Liver (tissue), 9 donors: Measurements from ENCODE around the gene CRYGB. TPM values are rescaled to one million over a fixed set of nuclear protein-coding genes. Genes with fewer than 3 reads are reported as not detected.

Experiments used
- DNase-seq: peaks from one replicate; pipeline ENCODE4 v3.0.0-alpha.2; 2017; ENCODE audit warnings: low spot score
- H3K27ac ChIP-seq, 2 donors: one replicate each; pipeline ENCODE4 v1.7.0; 2013; ENCODE audit warnings: inconsistent platforms in 2 of 2, low read length in 2 of 2, control low read depth in 1 of 2, low read depth in 1 of 2, mild to moderate bottlenecking in 1 of 2
- H3K27me3 ChIP-seq, 4 donors: one replicate each; pipeline versions ENCODE4 v1.6.1 to v1.7.0; 2013; ENCODE audit warnings: low read length in 3 of 4, inconsistent platforms in 1 of 4, mild to moderate bottlenecking in 1 of 4, moderate library complexity in 1 of 4; ENCODE audit not compliant: control insufficient read depth in 4 of 4, insufficient read depth in 4 of 4
- H3K36me3 ChIP-seq, 4 donors: one replicate each; pipeline versions ENCODE4 v1.6.1 to v1.7.0; 2013; ENCODE audit warnings: low read length in 3 of 4, mild to moderate bottlenecking in 3 of 4, low read depth in 1 of 4, moderate library complexity in 1 of 4; ENCODE audit not compliant: control insufficient read depth in 4 of 4, insufficient read depth in 3 of 4
- H3K4me1 ChIP-seq, 4 donors: one replicate each; pipeline versions ENCODE4 v1.6.1 to v1.7.0; 2013; ENCODE audit warnings: low read length in 3 of 4, mild to moderate bottlenecking in 3 of 4, moderate library complexity in 1 of 4; ENCODE audit not compliant: control insufficient read depth in 4 of 4, insufficient read depth in 4 of 4
- H3K4me3 ChIP-seq, 3 donors: one replicate each; pipeline versions ENCODE4 v1.6.1 to v1.7.0; 2013; ENCODE audit warnings: low read length in 3 of 3, control low read depth in 1 of 3, low read depth in 1 of 3, mild to moderate bottlenecking in 1 of 3
- H3K9ac ChIP-seq, 2 donors: one replicate each; pipeline ENCODE4 v1.7.0; 2013; ENCODE audit warnings: low read length in 2 of 2, mild to moderate bottlenecking in 2 of 2, moderate library complexity in 2 of 2, control low read depth in 1 of 2, low read depth in 1 of 2
- H3K9me3 ChIP-seq, 4 donors: one replicate each; pipeline versions ENCODE4 v1.6.1 to v1.7.0; 2013; ENCODE audit warnings: low read length in 3 of 4; ENCODE audit not compliant: control insufficient read depth in 4 of 4
- FOXA2 ChIP-seq: IDR thresholded peaks from 2 replicates; pipeline ENCODE4 v1.6.1; 2016; ENCODE audit warnings: antibody characterized with exemption
- GABPA ChIP-seq, 2 donors: IDR thresholded peaks in 1 of 2; conservative IDR thresholded peaks in 1 of 2; 2 replicates each; pipeline ENCODE4 v1.6.1; 2016; ENCODE audit warnings: antibody characterized with exemption in 2 of 2, mild to moderate bottlenecking in 1 of 2, moderate library complexity in 1 of 2
- HNF4A ChIP-seq, 2 donors: conservative IDR thresholded peaks; 2 replicates each; pipeline ENCODE4 v1.6.1; 2016; ENCODE audit warnings: antibody characterized with exemption in 2 of 2, mild to moderate bottlenecking in 2 of 2
- HNF4G ChIP-seq: IDR thresholded peaks from 2 replicates; pipeline ENCODE4 v1.6.1; 2016; ENCODE audit warnings: antibody characterized with exemption
- NR2F2 ChIP-seq: IDR thresholded peaks from 2 replicates; pipeline ENCODE4 v1.6.1; 2016; ENCODE audit warnings: antibody characterized with exemption
- RAD21 ChIP-seq, 2 donors: IDR thresholded peaks; 2 replicates each; pipeline ENCODE4 v1.6.1; 2016; ENCODE audit warnings: antibody characterized with exemption in 2 of 2, mild to moderate bottlenecking in 2 of 2
- RXRA ChIP-seq, 2 donors: IDR thresholded peaks; 2 replicates each; pipeline ENCODE4 v1.6.1; 2017 to 2018; ENCODE audit warnings: antibody characterized with exemption in 2 of 2, mild to moderate bottlenecking in 1 of 2
- TAF1 ChIP-seq: conservative IDR thresholded peaks from 2 replicates; pipeline ENCODE4 v1.6.1; 2016; ENCODE audit warnings: antibody characterized with exemption, mild to moderate bottlenecking
- YY1 ChIP-seq: IDR thresholded peaks from 2 replicates; pipeline ENCODE4 v1.6.1; 2016; ENCODE audit warnings: antibody characterized with exemption, mild to moderate bottlenecking
- WGBS: extraction: QIAGEN DNeasy Blood & Tissue Kit; methylation state at CpG from one replicate; pipeline ENCODE4 v1.1.7; 2013; 5-methylcytosine and 5-hydroxymethylcytosine counted together
- polyA plus RNA-seq, 2 donors: library from polyadenylated mRNA; stranded (reverse) in 1 of 2; unstranded in 1 of 2; fragments of 200-250 nt in 1 of 2; fragments of >200 nt in 1 of 2; fragmentation: Nextera tagmentation in 1 of 2; extraction: Ambion mirVana in 1 of 2; gene quantifications; one replicate each; pipeline versions ENCODE4 v1.2.1 to v1.2.3, GENCODE V29; 2013 to 2015
- total RNA-seq, 2 donors: library from RNA; depleted of rRNA; stranded (reverse); fragments of >200 nt; gene quantifications; one replicate each; pipeline ENCODE4 v1.2.3, GENCODE V29; 2014
- TF ChIP-seq, protein P1 (sequence below): IDR thresholded peaks from 2 replicates; pipeline ENCODE4 v1.6.1; 2016; ENCODE audit warnings: antibody characterized with exemption
- TF ChIP-seq, protein P2 (sequence below): IDR thresholded peaks from 2 replicates; pipeline ENCODE4 v1.6.1; 2016; ENCODE audit warnings: antibody characterized with exemption
- TF ChIP-seq, protein P3 (sequence below): IDR thresholded peaks from 2 replicates; pipeline ENCODE4 v1.6.1; 2016; ENCODE audit warnings: antibody characterized with exemption
- TF ChIP-seq, protein P4 (sequence below): fragments of 150-350 bp; IDR thresholded peaks from 2 replicates; pipeline ENCODE4 v1.5.1; 2017; ENCODE audit warnings: improper control_type of control experiment, low read depth, low read length; ENCODE audit not compliant: missing input control
- TF ChIP-seq, protein P5 (sequence below): IDR thresholded peaks from 2 replicates; pipeline ENCODE4 v1.6.1; 2016; ENCODE audit warnings: antibody characterized with exemption, mild to moderate bottlenecking
- donor health status: healthy.
- donor health status: healthy.
- donor health status: healthy.
- donor health status: healthy.
- donor health status: healthy.

Gene CRYGB, protein sequence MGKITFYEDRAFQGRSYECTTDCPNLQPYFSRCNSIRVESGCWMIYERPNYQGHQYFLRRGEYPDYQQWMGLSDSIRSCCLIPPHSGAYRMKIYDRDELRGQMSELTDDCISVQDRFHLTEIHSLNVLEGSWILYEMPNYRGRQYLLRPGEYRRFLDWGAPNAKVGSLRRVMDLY
- total RNA-seq (not detected), polyA plus RNA-seq (not detected)

DNA sequence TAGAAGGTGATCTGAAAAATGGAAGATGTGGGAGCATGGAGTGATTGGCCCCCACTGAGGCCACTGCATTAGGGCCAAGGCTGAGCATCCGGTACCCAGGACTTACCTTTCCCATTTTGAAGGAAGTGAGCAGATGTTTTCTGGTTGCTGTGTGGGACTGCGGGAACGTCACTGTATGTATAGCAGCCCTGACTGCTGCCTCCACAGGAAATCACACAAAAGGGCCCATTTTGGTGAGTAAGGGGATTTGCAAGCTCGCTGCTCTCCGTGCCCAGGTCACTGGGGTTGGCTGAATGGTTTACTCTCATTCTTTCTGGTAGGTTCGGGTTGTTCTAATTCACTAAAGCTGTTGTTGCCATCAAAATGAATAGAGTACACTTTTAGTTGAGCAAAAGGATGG is at the start of gene CRYGB:
Gene CRYGB (minus strand): TSS at position 153 of the 400 bp plus-strand sequence. CDS start 38 bp downstream, at position 115.
- no peak within 1 kb of the TSS for H3K27ac ChIP-seq
- no peak for DNase-seq
- 85% methylated on average over 6 of the region's 6 CpGs for WGBS
- no peak within 1 kb of the TSS for H3K9ac ChIP-seq
- peaks cover 0 to 8% (median 0%) of the 10 kb centered on the region in 4 donors for H3K27me3 ChIP-seq
- no peak for TF ChIP-seq GABPA (IDR thresholded peaks at IDR 0.05 in 1 of 2, conservative IDR thresholded peaks at IDR 0.05 in 1 of 2)
- TF ChIP-seq RAD21 (IDR thresholded peaks at IDR 0.05), result no peak
- no peak for TF ChIP-seq FOXA2
- TF ChIP-seq, protein P1, sequence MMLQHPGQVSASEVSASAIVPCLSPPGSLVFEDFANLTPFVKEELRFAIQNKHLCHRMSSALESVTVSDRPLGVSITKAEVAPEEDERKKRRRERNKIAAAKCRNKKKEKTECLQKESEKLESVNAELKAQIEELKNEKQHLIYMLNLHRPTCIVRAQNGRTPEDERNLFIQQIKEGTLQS, result no peak
- no peak for TF ChIP-seq HNF4G
- TF ChIP-seq, protein P2, sequence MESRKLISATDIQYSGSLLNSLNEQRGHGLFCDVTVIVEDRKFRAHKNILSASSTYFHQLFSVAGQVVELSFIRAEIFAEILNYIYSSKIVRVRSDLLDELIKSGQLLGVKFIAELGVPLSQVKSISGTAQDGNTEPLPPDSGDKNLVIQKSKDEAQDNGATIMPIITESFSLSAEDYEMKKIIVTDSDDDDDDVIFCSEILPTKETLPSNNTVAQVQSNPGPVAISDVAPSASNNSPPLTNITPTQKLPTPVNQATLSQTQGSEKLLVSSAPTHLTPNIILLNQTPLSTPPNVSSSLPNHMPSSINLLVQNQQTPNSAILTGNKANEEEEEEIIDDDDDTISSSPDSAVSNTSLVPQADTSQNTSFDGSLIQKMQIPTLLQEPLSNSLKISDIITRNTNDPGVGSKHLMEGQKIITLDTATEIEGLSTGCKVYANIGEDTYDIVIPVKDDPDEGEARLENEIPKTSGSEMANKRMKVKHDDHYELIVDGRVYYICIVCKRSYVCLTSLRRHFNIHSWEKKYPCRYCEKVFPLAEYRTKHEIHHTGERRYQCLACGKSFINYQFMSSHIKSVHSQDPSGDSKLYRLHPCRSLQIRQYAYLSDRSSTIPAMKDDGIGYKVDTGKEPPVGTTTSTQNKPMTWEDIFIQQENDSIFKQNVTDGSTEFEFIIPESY, result no peak
- no peak for TF ChIP-seq HNF4A (conservative IDR thresholded peaks at IDR 0.05)
- TF ChIP-seq, protein P3, sequence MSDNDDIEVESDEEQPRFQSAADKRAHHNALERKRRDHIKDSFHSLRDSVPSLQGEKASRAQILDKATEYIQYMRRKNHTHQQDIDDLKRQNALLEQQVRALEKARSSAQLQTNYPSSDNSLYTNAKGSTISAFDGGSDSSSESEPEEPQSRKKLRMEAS, result no peak
- no peak for TF ChIP-seq YY1
- TF ChIP-seq NR2F2, result no peak
- H3K4me3 ChIP-seq, result no peak within 1 kb of the TSS
- no peaks in the 10 kb centered on the region for H3K9me3 ChIP-seq
- H3K4me1 ChIP-seq, result no peaks in the 10 kb centered on the region
- H3K36me3 ChIP-seq, result no peaks in the 10 kb centered on the region

DNA sequence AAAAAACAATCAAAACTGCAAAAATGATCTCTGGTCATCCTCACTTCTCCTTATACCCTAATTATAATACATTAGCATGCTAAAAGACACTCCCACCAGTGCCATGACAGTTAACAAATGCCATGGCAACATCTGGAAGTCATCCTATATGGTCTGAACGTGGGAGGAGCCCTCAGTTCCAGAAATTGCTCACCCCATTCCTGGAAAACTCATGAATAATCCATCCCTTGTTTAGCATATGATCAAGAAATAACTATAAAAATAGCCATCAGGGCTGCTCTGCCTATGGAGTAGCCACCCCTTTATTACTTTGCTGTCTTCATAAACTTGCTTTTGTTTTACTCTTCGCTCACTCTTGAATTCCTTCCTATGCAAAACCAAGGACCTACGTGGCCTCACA is 49.6 kb upstream of the CRYGB start:
- H3K27me3 ChIP-seq, result no peaks in the 10 kb centered on the region
- DNase-seq, result no peak
- no peaks in the 10 kb centered on the region for H3K4me1 ChIP-seq
- H3K27ac ChIP-seq, result no peak overlapping the region
- TF ChIP-seq HNF4G (no peak), FOXA2 (no peak), RAD21 (IDR thresholded peaks at IDR 0.05) (no peak), HNF4A (conservative IDR thresholded peaks at IDR 0.05) (no peak), TAF1 (no peak), RXRA (IDR thresholded peaks at IDR 0.05) (no peak)
- TF ChIP-seq, protein P3, result no peak
- TF ChIP-seq, protein P4, sequence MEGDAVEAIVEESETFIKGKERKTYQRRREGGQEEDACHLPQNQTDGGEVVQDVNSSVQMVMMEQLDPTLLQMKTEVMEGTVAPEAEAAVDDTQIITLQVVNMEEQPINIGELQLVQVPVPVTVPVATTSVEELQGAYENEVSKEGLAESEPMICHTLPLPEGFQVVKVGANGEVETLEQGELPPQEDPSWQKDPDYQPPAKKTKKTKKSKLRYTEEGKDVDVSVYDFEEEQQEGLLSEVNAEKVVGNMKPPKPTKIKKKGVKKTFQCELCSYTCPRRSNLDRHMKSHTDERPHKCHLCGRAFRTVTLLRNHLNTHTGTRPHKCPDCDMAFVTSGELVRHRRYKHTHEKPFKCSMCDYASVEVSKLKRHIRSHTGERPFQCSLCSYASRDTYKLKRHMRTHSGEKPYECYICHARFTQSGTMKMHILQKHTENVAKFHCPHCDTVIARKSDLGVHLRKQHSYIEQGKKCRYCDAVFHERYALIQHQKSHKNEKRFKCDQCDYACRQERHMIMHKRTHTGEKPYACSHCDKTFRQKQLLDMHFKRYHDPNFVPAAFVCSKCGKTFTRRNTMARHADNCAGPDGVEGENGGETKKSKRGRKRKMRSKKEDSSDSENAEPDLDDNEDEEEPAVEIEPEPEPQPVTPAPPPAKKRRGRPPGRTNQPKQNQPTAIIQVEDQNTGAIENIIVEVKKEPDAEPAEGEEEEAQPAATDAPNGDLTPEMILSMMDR, result no peak
- TF ChIP-seq, protein P5, sequence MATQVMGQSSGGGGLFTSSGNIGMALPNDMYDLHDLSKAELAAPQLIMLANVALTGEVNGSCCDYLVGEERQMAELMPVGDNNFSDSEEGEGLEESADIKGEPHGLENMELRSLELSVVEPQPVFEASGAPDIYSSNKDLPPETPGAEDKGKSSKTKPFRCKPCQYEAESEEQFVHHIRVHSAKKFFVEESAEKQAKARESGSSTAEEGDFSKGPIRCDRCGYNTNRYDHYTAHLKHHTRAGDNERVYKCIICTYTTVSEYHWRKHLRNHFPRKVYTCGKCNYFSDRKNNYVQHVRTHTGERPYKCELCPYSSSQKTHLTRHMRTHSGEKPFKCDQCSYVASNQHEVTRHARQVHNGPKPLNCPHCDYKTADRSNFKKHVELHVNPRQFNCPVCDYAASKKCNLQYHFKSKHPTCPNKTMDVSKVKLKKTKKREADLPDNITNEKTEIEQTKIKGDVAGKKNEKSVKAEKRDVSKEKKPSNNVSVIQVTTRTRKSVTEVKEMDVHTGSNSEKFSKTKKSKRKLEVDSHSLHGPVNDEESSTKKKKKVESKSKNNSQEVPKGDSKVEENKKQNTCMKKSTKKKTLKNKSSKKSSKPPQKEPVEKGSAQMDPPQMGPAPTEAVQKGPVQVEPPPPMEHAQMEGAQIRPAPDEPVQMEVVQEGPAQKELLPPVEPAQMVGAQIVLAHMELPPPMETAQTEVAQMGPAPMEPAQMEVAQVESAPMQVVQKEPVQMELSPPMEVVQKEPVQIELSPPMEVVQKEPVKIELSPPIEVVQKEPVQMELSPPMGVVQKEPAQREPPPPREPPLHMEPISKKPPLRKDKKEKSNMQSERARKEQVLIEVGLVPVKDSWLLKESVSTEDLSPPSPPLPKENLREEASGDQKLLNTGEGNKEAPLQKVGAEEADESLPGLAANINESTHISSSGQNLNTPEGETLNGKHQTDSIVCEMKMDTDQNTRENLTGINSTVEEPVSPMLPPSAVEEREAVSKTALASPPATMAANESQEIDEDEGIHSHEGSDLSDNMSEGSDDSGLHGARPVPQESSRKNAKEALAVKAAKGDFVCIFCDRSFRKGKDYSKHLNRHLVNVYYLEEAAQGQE, result no peak
- TF ChIP-seq, protein P2, result no peak
- H3K9me3 ChIP-seq, result no peaks in the 10 kb centered on the region
- no peak overlapping the region for H3K4me3 ChIP-seq
- WGBS, result 93% methylated on average over 3 of the region's 3 CpGs
- H3K36me3 ChIP-seq, result no peaks in the 10 kb centered on the region
- no peak overlapping the region for H3K9ac ChIP-seq
